ENCODE data around the gene TM4SF18. TPM values are rescaled to one million over a fixed set of nuclear protein-coding genes. Genes with fewer than 3 reads are reported as not detected.
"Not testable (repeated sequence)": the region's sequence is repeated elsewhere in the genome, so short reads cannot be mapped to it uniquely, and the experiment has no call there.

TM4SF18 gene
- total RNA-seq = 1 to 10 TPM; 1.8 to 7.7 (median 4.5) TPM
- polyA plus RNA-seq = 1 to 10 TPM; 2.7 to 4.6 (median 3.4) TPM
- long read RNA-seq, donor 1, partial matches to known transcripts = 0 of 1 reads
- long read RNA-seq, donor 1, other reads (novel, unspliced or antisense) = 0 of 1 reads
- long read RNA-seq, donor 2, partial matches to known transcripts = 0 of 3 reads
- long read RNA-seq, donor 2, other reads (novel, unspliced or antisense) = 1 of 3 reads

GRCh38 chr3:149333176-149333859, at the start of gene TM4SF18:
TSS of gene TM4SF18 (minus strand) at chr3:149333636. CDS start at chr3:149333382, 254 bp downstream.
- no peaks in the 10 kb centered on the region for H3K36me3 ChIP-seq (ENCODE audit: insufficient read depth in 1 of 2, low read depth in 1 of 2)
- ATAC-seq (no peak), DNase-seq (no peak)
- 48 to 55% (median 54%) methylated on average over 11 of the region's 11 CpGs for WGBS, 3 donors
- no peaks in the 10 kb centered on the region for H3K27me3 ChIP-seq (ENCODE audit: insufficient read depth in 3 of 3, low read length in 2 of 3)
- intact Hi-C loops (cut with DNase I) = no loop called here
- H3K27ac ChIP-seq = peak within 1 kb of the TSS; percentile 51
- no peaks in the 10 kb centered on the region for H3K9me3 ChIP-seq
- no peaks in the 10 kb centered on the region for H3K4me1 ChIP-seq
- peak within 1 kb of the TSS; percentile 50 for H3K4me3 ChIP-seq
- TF ChIP-seq CTCF (IDR thresholded peaks at IDR 0.05) = no peak

GRCh38 chr3:149382518-149382917, 49.1 kb upstream of the TM4SF18 start:
- Histone ChIP-seq H3K4me1 (peaks cover 18% of the 10 kb centered on the region), H3K27me3 (ENCODE audit: insufficient read depth in 3 of 3, low read length in 2 of 3) (no peaks in the 10 kb centered on the region), H3K9me3 (no peaks in the 10 kb centered on the region), H3K27ac (no peak overlapping the region), H3K36me3 (ENCODE audit: insufficient read depth in 1 of 2, low read depth in 1 of 2) (no peaks in the 10 kb centered on the region), H3K4me3 (no peak overlapping the region)
- 81 to 91% (median 87%) methylated on average over 6 of the region's 6 CpGs for WGBS, 3 donors
- no peak for ATAC-seq
- intact Hi-C loops (cut with DNase I) = no loop called here
- TF ChIP-seq CTCF (IDR thresholded peaks at IDR 0.05) = no peak
- DNase-seq = no peak

- no peaks in the 10 kb centered on the region for H3K27me3 ChIP-seq (ENCODE audit: insufficient read depth in 3 of 3, low read length in 2 of 3)
- no peak for ATAC-seq
- H3K4me1 ChIP-seq = peaks cover 17% of the 10 kb centered on the region
- no peak for TF ChIP-seq CTCF (IDR thresholded peaks at IDR 0.05)
- intact Hi-C loops (cut with DNase I) = no loop called here
- H3K4me3 ChIP-seq = no peak overlapping the region
- DNase-seq = no peak
- no peaks in the 10 kb centered on the region for H3K36me3 ChIP-seq (ENCODE audit: insufficient read depth in 1 of 2, low read depth in 1 of 2)
- 87 to 93% (median 88%) methylated on average over 4 of the region's 4 CpGs for WGBS, 3 donors
- no peak overlapping the region for H3K27ac ChIP-seq
- H3K9me3 ChIP-seq = no peaks in the 10 kb centered on the region
Observed at GRCh38 chr3:149382101-149382467, 48.6 kb upstream of the TM4SF18 start.

- no peak for TF ChIP-seq CTCF (IDR thresholded peaks at IDR 0.05)
- Histone ChIP-seq H3K27ac (no peak overlapping the region), H3K4me3 (no peak overlapping the region), H3K9me3 (no peaks in the 10 kb centered on the region), H3K27me3 (ENCODE audit: insufficient read depth in 3 of 3, low read length in 2 of 3) (no peaks in the 10 kb centered on the region), H3K4me1 (peaks cover 13% of the 10 kb centered on the region), H3K36me3 (ENCODE audit: insufficient read depth in 1 of 2, low read depth in 1 of 2) (no peaks in the 10 kb centered on the region)
- DNase-seq (no peak), ATAC-seq (no peak)
- intact Hi-C loops (cut with DNase I) = no loop called here
- WGBS, 3 donors = 80 to 93% (median 88%) methylated on average over 6 of the region's 6 CpGs
Observed at GRCh38 chr3:149381173-149382100, 48.0 kb upstream of the TM4SF18 start.

GRCh38 chr3:149380220-149380619, 46.8 kb upstream of the TM4SF18 start:
- H3K27ac ChIP-seq; H3K4me1 ChIP-seq; H3K4me3 ChIP-seq; H3K27me3 ChIP-seq (ENCODE audit: insufficient read depth in 3 of 3, low read length in 2 of 3); intact Hi-C loops (cut with DNase I); H3K9me3 ChIP-seq; H3K36me3 ChIP-seq (ENCODE audit: insufficient read depth in 1 of 2, low read depth in 1 of 2); ATAC-seq; DNase-seq: not testable (repeated sequence)
- whole genome bisulfite sequencing, 3 donors = 93 to 95% methylated on average over 3 to 23 of the region's 32 CpGs; no CpG with 5 or more reads in 1 of the 3 donors

Data from psoas muscle (tissue), 8 donors.